A549 (cell line): ENCODE data around the gene PIK3R1. TPM values are rescaled to one million over a fixed set of nuclear protein-coding genes. Genes with fewer than 3 reads are reported as not detected.

Experiments
- ATAC-seq, 2 experiments: fragments of 200-7000 bp in 1 of 2; fragments of >200 bp in 1 of 2; cut with Nextera tagmentation in 1 of 2; cut with Tn5 transposase in 1 of 2; 3 replicates each; pipeline versions ENCODE4 v1.8.0 to v1.9.1; 2018 to 2020; ENCODE audit warnings: mild to moderate bottlenecking in 1 of 2, moderate library complexity in 1 of 2
- CTCF ChIA-PET: fragments of 300-600 bp; sonication (Branson Sonifier 250); formaldehyde crosslinking; extraction: SDS; loops from one replicate; lab custom pipeline; 2021; ENCODE audit warnings: antibody characterized with exemption, inconsistent platforms; lab: Yijun Ruan, JAX
- POLR2A ChIA-PET: fragments of 350-600 bp; formaldehyde crosslinking; extraction: SDS; loops from one replicate; lab custom pipeline; 2021; ENCODE audit warnings: antibody characterized with exemption, inconsistent platforms; lab: Yijun Ruan, JAX
- DNase-seq, 2 experiments: peaks; one replicate each; pipeline versions ENCODE4 v3.0.0 to v3.0.0-alpha.2; 2011 to 2016; ENCODE audit warnings: low read depth in 1 of 2, low spot score in 1 of 2
- FAIRE-seq: peaks from 2 replicates; lab custom pipeline; 2011; peaks lifted over from hg19 to GRCh38; lab: Jason Lieb, UNC
- H3K27ac ChIP-seq, 2 experiments: fragments of >200 bp; sonication (Bioruptor Twin); formaldehyde crosslinking; 3 replicates each; pipeline ENCODE4 v1.5.1; 2016 to 2017
- H3K4me1 ChIP-seq: fragments of >200 bp; sonication (Bioruptor Twin); formaldehyde crosslinking; 3 replicates; pipeline ENCODE4 v1.6.1; 2016
- H3K4me2 ChIP-seq: fragments of >200 bp; sonication (Bioruptor Twin); formaldehyde crosslinking; 3 replicates; pipeline ENCODE4 v1.6.1; 2016
- H3K4me3 ChIP-seq: fragments of >200 bp; sonication (Bioruptor Twin); formaldehyde crosslinking; 3 replicates; pipeline ENCODE4 v1.5.1; 2016
- H3K9me3 ChIP-seq: fragments of >200 bp; sonication (Bioruptor Twin); formaldehyde crosslinking; 3 replicates; pipeline ENCODE4 v1.6.1; 2016
- BHLHE40 ChIP-seq: IDR thresholded peaks from 2 replicates; pipeline ENCODE4 v1.6.1; 2012; ENCODE audit warnings: low read depth, low read length, inconsistent platforms
- EHMT2 ChIP-seq: fragments of 200-600 bp; sonication (generic); IDR thresholded peaks from 2 replicates; pipeline ENCODE4 v1.6.1; 2016; ENCODE audit warnings: antibody characterized with exemption, low read depth, mild to moderate bottlenecking, moderate library complexity
- EP300 ChIP-seq, 2 experiments: fragments of >200 bp; sonication (Bioruptor Twin); formaldehyde crosslinking; IDR thresholded peaks; 2 replicates in 1 of 2; 3 replicates in 1 of 2; pipeline ENCODE4 v1.6.1; 2016 to 2017
- ESRRA ChIP-seq: fragments of 150-350 bp; IDR thresholded peaks from 2 replicates; pipeline ENCODE4 v1.6.1; 2014; ENCODE audit warnings: mild to moderate bottlenecking, low read length, borderline replicate concordance
- FOSB ChIP-seq: fragments of 250-450 bp; sonication (Bioruptor Pico); IDR thresholded peaks from 2 replicates; pipeline ENCODE4 v1.5.0; 2020; ENCODE audit warnings: mild to moderate bottlenecking, moderate library complexity
- FOSL2 ChIP-seq, 2 experiments: fragments of 450-650 bp in 1 of 2; fragments of >200 bp in 1 of 2; sonication (Bioruptor Twin) in 1 of 2; formaldehyde crosslinking; IDR thresholded peaks; 2 replicates each; pipeline versions ENCODE4 v1.5.0 to v1.6.1; 2016 to 2020; ENCODE audit warnings: mild to moderate bottlenecking in 1 of 2, moderate library complexity in 1 of 2
- GATA3 ChIP-seq: IDR thresholded peaks from 2 replicates; pipeline ENCODE4 v1.6.1; 2012; ENCODE audit warnings: borderline replicate concordance
- HOXA7 ChIP-seq: fragments of 250-450 bp; sonication (Bioruptor Pico); IDR thresholded peaks from 2 replicates; pipeline ENCODE4 v1.5.0; 2020; ENCODE audit warnings: mild to moderate bottlenecking, moderate library complexity
- HOXB13 ChIP-seq: fragments of 250-450 bp; sonication (Bioruptor Pico); IDR thresholded peaks from 2 replicates; pipeline ENCODE4 v1.5.0; 2020; ENCODE audit warnings: low read depth, mild to moderate bottlenecking, moderate library complexity
- HOXB5 ChIP-seq: fragments of 250-450 bp; sonication (Bioruptor Pico); IDR thresholded peaks from 2 replicates; pipeline ENCODE4 v1.5.0; 2020; ENCODE audit warnings: mild to moderate bottlenecking, moderate library complexity
- JUN ChIP-seq, 2 experiments: fragments of >200 bp; sonication (Bioruptor Twin); formaldehyde crosslinking; IDR thresholded peaks; 2 replicates in 1 of 2; 3 replicates in 1 of 2; pipeline ENCODE4 v1.6.1; 2016 to 2017
- JUNB ChIP-seq: fragments of >200 bp; sonication (Bioruptor Twin); formaldehyde crosslinking; IDR thresholded peaks from 2 replicates; pipeline ENCODE4 v1.6.1; 2016
- MYC ChIP-seq: IDR thresholded peaks from 2 replicates; pipeline ENCODE4 v1.6.1; 2012; ENCODE audit warnings: mild to moderate bottlenecking, inconsistent platforms, low read length, improper control_type of control experiment, borderline replicate concordance
- NPAS2 ChIP-seq: fragments of 250-450 bp; sonication (Bioruptor Pico); IDR thresholded peaks from 2 replicates; pipeline ENCODE4 v1.8.0; 2022; ENCODE audit warnings: mild to moderate bottlenecking, moderate library complexity, borderline replicate concordance
- POLR2A ChIP-seq: IDR thresholded peaks from 2 replicates; pipeline ENCODE4 v1.6.1; 2012; ENCODE audit warnings: mild to moderate bottlenecking, low read length
- POLR2AphosphoS2 ChIP-seq: conservative IDR thresholded peaks from 2 replicates; pipeline ENCODE4 v1.6.1; 2012; ENCODE audit warnings: low read length, improper control_type of control experiment, inconsistent platforms
- RARB ChIP-seq: fragments of 250-450 bp; sonication (Bioruptor Pico); IDR thresholded peaks from 2 replicates; pipeline ENCODE4 v1.8.0; 2021; ENCODE audit warnings: mild to moderate bottlenecking, moderate library complexity
- RCOR1 ChIP-seq: fragments of 150-350 bp; IDR thresholded peaks from 2 replicates; pipeline ENCODE4 v1.6.1; 2014; ENCODE audit warnings: antibody characterized with exemption, low read length, low read depth
- SMC3 ChIP-seq: fragments of >200 bp; sonication (Bioruptor Twin); formaldehyde crosslinking; IDR thresholded peaks from 3 replicates; pipeline ENCODE4 v1.6.1; 2018; ENCODE audit warnings: inconsistent platforms
- TFCP2L1 ChIP-seq: fragments of 250-450 bp; sonication (Bioruptor Pico); IDR thresholded peaks from 2 replicates; pipeline ENCODE4 v1.5.0; 2021; ENCODE audit warnings: mild to moderate bottlenecking
- WGBS: methylation state at CpG from one replicate; pipeline ENCODE4 v1.1.6; 2017; ENCODE audit errors: missing lambda C conversion rate; 5-methylcytosine and 5-hydroxymethylcytosine counted together
- polyA plus RNA-seq, 4 experiments: library from polyadenylated mRNA; depleted of rRNA in 3 of 4; stranded (reverse); fragments of >200 nt; fragmentation: RNase III in 1 of 4; extraction: RNeasy Plus Mini Kit Qiagen cat#74134 plus additional on column Dnase treatment in 1 of 4; gene quantifications; 2 replicates in 3 of 4; 3 replicates in 1 of 4; pipeline ENCODE4 v1.2.3, GENCODE V29; 2011 to 2017
- TF ChIP-seq, protein P1 (sequence below): IDR thresholded peaks from 2 replicates; pipeline ENCODE4 v1.6.1; 2012
- TF ChIP-seq, protein P2 (sequence below): IDR thresholded peaks from 2 replicates; pipeline ENCODE4 v1.6.1; 2012
- TF ChIP-seq, protein P3 (sequence below): fragments of 450-650 bp; IDR thresholded peaks from 2 replicates; pipeline ENCODE4 v1.6.1; 2014; ENCODE audit warnings: antibody characterized with exemption
- TF ChIP-seq, protein P4 (sequence below): fragments of >200 bp; sonication (Bioruptor Twin); formaldehyde crosslinking; IDR thresholded peaks from 3 replicates; pipeline ENCODE4 v1.6.1; 2016
- TF ChIP-seq, protein P5 (sequence below): IDR thresholded peaks from 2 replicates; pipeline ENCODE4 v1.6.1; 2012; ENCODE audit warnings: low read depth, borderline replicate concordance

The PIK3R1 gene
- polyA plus RNA-seq, 2 of the 4 experiments (the other 2 are of a cell fraction) = 5.5 to 5.7 TPM

DNA sequence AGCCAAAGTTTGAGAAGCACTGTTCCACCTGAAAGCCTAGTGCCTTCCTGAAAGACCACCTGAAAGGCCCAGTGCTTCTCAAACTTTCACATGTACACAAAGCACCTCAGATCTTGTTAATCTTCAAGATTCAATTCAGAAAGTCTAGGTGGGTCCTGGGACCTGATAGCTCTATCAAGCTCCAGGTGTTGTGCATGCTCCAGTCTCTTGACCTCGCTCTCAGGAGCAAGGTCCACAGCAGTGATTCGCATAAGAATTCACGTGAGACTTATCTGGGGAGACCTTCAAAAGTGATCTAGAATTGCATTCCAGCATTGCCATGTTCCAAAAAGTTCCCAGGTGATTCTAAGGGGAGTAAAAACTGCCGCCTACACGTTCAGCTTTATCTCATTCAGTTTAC, 102.1 kb downstream of the PIK3R1 start:
- Histone ChIP-seq H3K9me3 (peaks cover 6% of the 10 kb centered on the region; the same call in 1 of the 3 replicates), H3K27ac (peak overlapping the region in 1 of 2 experiments; percentile 82; a peak in 3 of 6 replicates), H3K4me1 (peaks cover 32% of the 10 kb centered on the region), H3K4me2 (no peak overlapping the region), H3K4me3 (no peak overlapping the region)
- ChIA-PET CTCF (interaction anchor here (1.0 to 4.4 kb wide), 4 partner anchors 16 to 645 kb away, joined by 3 to 26 read pairs (median 4); no protein-coding TSS in a partner anchor), POLR2A (no interaction called here)
- DNase-seq = no peak
- WGBS = 91% methylated on average over 5 of the region's 5 CpGs
- no peak for ATAC-seq
- no peak for FAIRE-seq
- TF ChIP-seq SMC3 = no peak
- TF ChIP-seq, protein P1, sequence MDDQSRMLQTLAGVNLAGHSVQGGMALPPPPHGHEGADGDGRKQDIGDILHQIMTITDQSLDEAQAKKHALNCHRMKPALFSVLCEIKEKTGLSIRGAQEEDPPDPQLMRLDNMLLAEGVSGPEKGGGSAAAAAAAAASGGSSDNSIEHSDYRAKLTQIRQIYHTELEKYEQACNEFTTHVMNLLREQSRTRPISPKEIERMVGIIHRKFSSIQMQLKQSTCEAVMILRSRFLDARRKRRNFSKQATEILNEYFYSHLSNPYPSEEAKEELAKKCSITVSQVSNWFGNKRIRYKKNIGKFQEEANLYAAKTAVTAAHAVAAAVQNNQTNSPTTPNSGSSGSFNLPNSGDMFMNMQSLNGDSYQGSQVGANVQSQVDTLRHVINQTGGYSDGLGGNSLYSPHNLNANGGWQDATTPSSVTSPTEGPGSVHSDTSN = no peak
- TF ChIP-seq JUN (IDR thresholded peaks at IDR 0.05) = no peak
- no peak for TF ChIP-seq NPAS2 (CRISPR knock-in tag)
- TF ChIP-seq RARB (CRISPR knock-in tag) = no peak
- no peak for TF ChIP-seq MYC

DNA sequence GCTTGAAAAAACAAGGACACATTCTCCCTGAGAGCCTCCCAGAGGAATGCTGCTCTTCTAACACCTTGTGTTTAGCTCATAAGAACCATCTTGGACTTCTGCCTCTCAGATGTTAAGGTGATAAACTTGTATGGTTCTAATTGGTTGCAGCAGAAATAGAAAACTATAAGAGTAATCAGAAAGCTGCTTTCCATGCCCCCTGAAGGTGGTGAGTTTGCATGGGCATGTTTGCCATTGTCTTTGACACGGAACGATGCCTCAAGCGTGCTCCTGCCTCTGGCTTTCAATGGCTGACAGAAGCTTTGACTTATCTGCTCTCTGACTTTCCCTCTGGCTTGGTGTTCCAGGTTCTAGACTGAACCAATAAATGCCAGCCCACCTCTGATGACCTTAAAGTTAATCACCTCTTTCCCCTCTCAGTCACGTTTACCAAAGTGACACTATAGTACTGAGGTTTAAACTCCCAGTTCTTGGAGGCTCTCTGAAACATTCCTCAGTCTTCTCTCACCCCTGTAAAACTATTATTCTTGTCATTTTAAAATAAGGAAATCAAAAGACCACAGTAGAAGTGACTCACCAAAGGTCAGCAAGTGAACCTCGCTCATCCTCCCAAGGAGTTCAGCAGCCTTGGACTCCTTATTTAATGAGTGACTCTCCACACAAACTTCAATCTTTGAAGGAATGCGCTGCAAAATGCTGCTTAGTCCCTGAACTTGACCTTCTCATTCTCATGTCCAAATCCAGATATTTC, 103.6 kb downstream of the PIK3R1 start:
- DNase-seq (peak; percentile 13 to 74), FAIRE-seq (no peak), ATAC-seq (peak; percentile 54 to 78; a peak in 5 of 6 replicates)
- WGBS = 47% methylated on average over 6 of the region's 6 CpGs
- TF ChIP-seq FOSL2 (IDR thresholded peaks at IDR 0.05) = peak; percentile 59; the same call in 1 of the 2 replicates
- peak; percentile 75 for TF ChIP-seq FOSL2 (CRISPR knock-in tag; IDR thresholded peaks at IDR 0.05)
- peak; percentile 76; the same call in 1 of the 2 replicates for TF ChIP-seq GATA3
- no peak for TF ChIP-seq ESRRA
- peak in 1 of 2 experiments; percentile 60; a peak in 1 of 5 replicates for TF ChIP-seq EP300 (IDR thresholded peaks at IDR 0.05)
- TF ChIP-seq JUNB = peak; percentile 71
- ChIA-PET POLR2A (no interaction called here), CTCF (interaction anchor here (1.2 to 4.4 kb wide), 3 partner anchors 15 to 32 kb away, joined by 4 to 26 read pairs (median 4); no protein-coding TSS in a partner anchor)
- Histone ChIP-seq H3K4me1 (peaks cover 32% of the 10 kb centered on the region), H3K27ac (peak overlapping the region; percentile 80 to 82), H3K9me3 (peaks cover 6% of the 10 kb centered on the region; the same call in 1 of the 3 replicates), H3K4me3 (peak overlapping the region; percentile 18; the same call in 2 of the 3 replicates), H3K4me2 (peak overlapping the region; percentile 78)

DNA sequence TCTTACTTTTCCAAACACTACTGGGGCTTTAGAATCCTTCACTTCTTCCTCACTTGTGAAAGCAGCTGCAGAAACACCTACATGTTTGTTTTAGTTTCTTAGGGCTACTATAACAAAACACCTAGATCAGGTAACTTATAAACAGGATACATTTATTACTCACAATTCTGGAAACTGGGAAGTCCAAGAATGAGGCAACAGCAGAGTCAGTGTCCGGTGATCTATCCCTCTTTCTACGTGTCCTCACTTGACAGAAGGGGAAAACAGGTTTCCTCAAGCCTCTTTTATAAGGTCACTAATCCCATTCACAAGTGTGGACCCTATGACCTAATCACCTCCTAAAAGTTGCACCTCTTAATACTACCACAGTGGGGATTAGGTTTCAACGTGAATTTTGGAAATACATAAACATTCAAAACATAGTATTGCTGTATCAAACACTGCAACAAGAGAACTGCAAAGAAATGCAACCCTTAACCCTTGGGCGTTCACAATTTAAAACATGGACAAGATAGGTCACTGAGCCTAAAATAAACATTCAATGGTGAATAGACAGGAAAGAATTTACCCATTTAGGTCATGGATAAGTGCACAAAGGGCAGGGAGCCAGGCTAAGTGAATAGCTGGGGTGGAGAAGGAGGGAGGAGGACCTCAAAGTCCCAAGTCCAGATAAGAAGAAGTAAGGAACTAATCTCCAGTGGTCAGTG, 104.3 kb downstream of the PIK3R1 start:
- ChIA-PET POLR2A (no interaction called here), CTCF (interaction anchor here (0.9 to 4.4 kb wide), 4 partner anchors 13 to 33 kb away, joined by 3 to 26 read pairs (median 4); no protein-coding TSS in a partner anchor)
- peak; percentile 72 for FAIRE-seq
- H3K9me3 ChIP-seq = peaks cover 6% of the 10 kb centered on the region; the same call in 1 of the 3 replicates
- peak overlapping the region; percentile 78 for H3K4me2 ChIP-seq
- H3K4me1 ChIP-seq = peaks cover 32% of the 10 kb centered on the region
- WGBS = 3% methylated on average over 4 of the region's 4 CpGs
- DNase-seq = peak; percentile 24 to 83
- peak overlapping the region; percentile 80 to 82 for H3K27ac ChIP-seq
- peak; percentile 77 to 85 for ATAC-seq
- H3K4me3 ChIP-seq = peak overlapping the region; percentile 18; the same call in 2 of the 3 replicates
- TF ChIP-seq BHLHE40 (no peak), HOXA7 (CRISPR knock-in tag) (no peak), HOXB5 (CRISPR knock-in tag) (no peak), ESRRA (no peak), POLR2AphosphoS2 (no peak), GATA3 (peak; percentile 86), RCOR1 (no peak), RARB (CRISPR knock-in tag) (no peak), HOXB13 (CRISPR knock-in tag) (no peak), NPAS2 (CRISPR knock-in tag) (no peak), JUNB (peak; percentile 80), EHMT2 (no peak), TFCP2L1 (no peak), POLR2A (no peak), EP300 (IDR thresholded peaks at IDR 0.05) (0 out of 5 replicates have a peak, but pooled peaks of 1 of the 2 experiments have one; percentile 44), FOSB (no peak)
- TF ChIP-seq, protein P2, sequence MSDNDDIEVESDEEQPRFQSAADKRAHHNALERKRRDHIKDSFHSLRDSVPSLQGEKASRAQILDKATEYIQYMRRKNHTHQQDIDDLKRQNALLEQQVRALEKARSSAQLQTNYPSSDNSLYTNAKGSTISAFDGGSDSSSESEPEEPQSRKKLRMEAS = peak; percentile 59; the same call in 1 of the 2 replicates
- TF ChIP-seq, protein P3, sequence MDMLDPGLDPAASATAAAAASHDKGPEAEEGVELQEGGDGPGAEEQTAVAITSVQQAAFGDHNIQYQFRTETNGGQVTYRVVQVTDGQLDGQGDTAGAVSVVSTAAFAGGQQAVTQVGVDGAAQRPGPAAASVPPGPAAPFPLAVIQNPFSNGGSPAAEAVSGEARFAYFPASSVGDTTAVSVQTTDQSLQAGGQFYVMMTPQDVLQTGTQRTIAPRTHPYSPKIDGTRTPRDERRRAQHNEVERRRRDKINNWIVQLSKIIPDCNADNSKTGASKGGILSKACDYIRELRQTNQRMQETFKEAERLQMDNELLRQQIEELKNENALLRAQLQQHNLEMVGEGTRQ = no peak
- TF ChIP-seq, protein P4, sequence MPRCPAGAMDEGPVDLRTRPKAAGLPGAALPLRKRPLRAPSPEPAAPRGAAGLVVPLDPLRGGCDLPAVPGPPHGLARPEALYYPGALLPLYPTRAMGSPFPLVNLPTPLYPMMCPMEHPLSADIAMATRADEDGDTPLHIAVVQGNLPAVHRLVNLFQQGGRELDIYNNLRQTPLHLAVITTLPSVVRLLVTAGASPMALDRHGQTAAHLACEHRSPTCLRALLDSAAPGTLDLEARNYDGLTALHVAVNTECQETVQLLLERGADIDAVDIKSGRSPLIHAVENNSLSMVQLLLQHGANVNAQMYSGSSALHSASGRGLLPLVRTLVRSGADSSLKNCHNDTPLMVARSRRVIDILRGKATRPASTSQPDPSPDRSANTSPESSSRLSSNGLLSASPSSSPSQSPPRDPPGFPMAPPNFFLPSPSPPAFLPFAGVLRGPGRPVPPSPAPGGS = no peak
- TF ChIP-seq, protein P5, sequence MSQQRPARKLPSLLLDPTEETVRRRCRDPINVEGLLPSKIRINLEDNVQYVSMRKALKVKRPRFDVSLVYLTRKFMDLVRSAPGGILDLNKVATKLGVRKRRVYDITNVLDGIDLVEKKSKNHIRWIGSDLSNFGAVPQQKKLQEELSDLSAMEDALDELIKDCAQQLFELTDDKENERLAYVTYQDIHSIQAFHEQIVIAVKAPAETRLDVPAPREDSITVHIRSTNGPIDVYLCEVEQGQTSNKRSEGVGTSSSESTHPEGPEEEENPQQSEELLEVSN = no peak
